Measurements from ENCODE around the gene CERS6.

CERS6 gene

GRCh38 chr2:168819050-168819715 lies 363.1 kb downstream of the CERS6 start:
- DNase-seq (ENCODE audit: low spot score) (no peak), FAIRE-seq (no peak)

GRCh38 chr2:168819829-168820489 lies 363.9 kb downstream of the CERS6 start:
- FAIRE-seq, result no peak
- no peak for DNase-seq (ENCODE audit: low spot score)

GRCh38 chr2:168821577-168821976 lies 365.5 kb downstream of the CERS6 start:
- DNase-seq (ENCODE audit: low spot score) (no peak), FAIRE-seq (no peak)

- DNase-seq (ENCODE audit: low spot score), result no peak
- FAIRE-seq, result no peak
Measured at GRCh38 chr2:168821992-168822391, 365.9 kb downstream of the CERS6 start.

Measured in RCC 7860 (cell line).